NCI-H2227 treated with DMSO at 0.1 percent for 48 hours (cell line): ENCODE results near the gene ZC3H8.
"Not testable (repeated sequence)": the region's sequence is repeated elsewhere in the genome, so short reads cannot be mapped to it uniquely, and the experiment has no call there.

Experiments used
- DNase-seq: peaks from one replicate; lab custom pipeline; 2025; lab: John Stamatoyannopoulos, UW

ZC3H8 gene

GRCh38 chr2:112259509-112260294, 4.9 kb upstream of the ZC3H8 start:
- peak; percentile 81 for DNase-seq

- DNase-seq, result no peak
Measured at GRCh38 chr2:112257575-112257974, 2.7 kb upstream of the ZC3H8 start.

- no peak for DNase-seq
Measured at GRCh38 chr2:112256654-112257053, 1.8 kb upstream of the ZC3H8 start.

GRCh38 chr2:112255875-112256274, 1.0 kb upstream of the ZC3H8 start:
- no peak for DNase-seq

DNA sequence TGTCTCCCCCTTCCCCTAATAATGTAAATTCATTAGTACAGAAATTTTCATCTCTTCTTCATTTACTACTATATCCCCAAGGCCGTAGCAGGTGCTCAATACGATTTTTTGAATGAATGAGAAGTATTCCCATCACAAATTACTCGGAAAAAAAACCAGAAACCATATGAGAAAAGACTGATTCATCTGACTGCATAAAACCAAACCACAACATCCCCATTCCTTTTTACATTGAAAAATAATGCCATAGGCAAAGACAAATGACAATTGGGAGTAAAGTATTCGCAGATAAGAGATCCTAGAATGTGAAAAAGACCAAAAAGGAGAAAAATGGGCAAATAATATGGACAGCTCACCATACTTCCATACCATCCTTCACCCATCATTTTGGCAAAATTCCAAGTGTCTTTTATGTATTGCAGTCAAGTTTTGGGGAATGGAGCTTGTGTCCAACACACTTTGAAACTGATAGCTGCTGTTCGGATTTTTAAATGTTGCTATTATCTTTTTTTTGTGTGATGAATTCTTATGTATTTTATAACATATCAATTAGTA, 1.5 kb downstream of the ZC3H8 start:
- DNase-seq, result no peak

DNA sequence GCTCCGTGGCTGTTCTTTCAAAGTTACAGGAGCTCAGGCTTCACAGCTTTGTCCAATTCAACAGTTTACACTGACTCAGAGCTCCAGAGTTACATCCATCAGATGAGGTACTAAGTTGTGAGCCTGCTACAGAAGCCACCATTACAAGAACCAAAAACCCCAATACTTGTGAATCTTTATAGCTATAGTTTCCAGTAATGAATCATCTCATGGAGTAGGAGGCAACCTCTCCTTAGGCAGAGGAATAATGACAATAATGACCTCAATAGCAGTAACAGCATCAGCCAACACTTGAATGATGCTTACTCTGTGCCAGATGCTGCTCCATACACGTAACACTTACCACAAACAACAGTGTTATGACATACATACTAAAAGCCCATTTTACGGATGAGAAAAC, 3.6 kb downstream of the ZC3H8 start:
- DNase-seq, result no peak

- no peak for DNase-seq
Measured at GRCh38 chr2:112244854-112245253, 10.0 kb downstream of the ZC3H8 start.

DNA sequence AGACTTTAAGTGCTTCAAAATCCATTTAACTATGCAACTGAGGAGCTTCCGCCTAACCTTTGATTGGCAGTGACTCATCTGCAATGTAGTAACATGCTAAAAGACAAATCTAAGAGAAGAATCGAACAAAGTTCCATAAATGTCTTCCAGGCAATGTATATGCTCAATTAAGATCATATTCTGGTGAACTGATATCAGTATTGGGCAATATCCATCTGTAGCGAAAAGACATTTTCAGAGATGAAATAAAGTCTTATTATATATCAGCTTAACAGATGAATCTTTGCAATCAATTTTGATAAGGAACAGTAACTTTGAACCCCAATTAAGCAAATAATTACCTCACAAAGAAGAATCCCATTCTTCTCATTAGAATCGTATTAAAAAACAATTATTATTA, 11.6 kb downstream of the ZC3H8 start:
- no peak for DNase-seq

DNA sequence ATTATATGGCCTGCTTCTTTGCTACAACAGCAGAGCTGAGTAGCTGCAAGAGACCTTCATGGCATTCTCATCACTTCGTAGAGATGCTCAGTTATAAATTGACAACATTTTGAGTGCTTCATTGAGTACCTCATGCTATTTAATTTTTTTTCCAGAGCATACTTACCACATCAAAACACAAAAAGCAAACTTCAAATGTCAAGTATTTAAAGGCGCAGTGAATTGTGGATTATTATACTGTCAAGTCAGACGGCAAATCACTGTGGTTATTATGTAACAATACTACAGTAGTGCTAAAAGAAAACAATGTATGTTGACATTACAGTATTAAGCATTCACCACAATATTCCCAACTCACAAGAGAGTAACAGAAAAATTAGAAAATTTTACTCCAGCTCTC, 12.5 kb downstream of the ZC3H8 start:
- peak; percentile 24 for DNase-seq

DNA sequence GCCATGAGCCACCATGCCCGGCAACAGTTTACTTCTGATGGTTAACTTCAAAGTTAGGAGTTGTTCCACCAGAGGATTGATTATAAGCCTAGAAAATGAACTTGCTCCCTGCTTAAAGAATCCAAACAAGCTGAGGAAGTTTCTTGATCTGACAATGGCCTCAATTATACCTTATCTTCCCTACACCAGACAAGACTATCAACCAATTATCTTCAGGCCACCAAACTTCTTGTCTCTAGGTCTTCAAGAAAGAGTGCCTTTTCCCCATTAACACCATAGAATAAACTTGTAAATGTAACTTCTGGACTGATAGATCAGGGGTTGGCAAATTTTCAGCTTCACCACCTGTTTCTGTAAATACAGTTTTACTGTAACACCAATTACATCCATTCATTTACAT, 15.0 kb downstream of the ZC3H8 start:
- no peak for DNase-seq

DNA sequence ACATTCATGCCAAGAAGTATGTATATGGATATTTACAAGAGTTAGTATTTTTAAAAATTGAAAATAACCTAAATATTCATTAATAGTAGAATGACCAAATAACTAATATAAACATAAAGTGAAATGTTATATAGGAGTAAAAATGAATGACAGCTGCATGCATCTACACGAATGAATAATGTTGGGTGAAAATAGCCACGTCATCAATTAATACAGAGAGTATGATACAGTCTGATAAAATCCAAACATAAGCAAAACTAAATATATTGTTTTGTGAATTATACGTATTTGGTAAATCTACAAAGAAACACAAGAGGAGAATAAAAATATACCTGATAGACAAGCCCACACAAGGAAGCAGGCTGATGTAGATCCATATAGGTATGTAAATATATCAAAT, 24.5 kb downstream of the ZC3H8 start:
- no peak for DNase-seq

DNA sequence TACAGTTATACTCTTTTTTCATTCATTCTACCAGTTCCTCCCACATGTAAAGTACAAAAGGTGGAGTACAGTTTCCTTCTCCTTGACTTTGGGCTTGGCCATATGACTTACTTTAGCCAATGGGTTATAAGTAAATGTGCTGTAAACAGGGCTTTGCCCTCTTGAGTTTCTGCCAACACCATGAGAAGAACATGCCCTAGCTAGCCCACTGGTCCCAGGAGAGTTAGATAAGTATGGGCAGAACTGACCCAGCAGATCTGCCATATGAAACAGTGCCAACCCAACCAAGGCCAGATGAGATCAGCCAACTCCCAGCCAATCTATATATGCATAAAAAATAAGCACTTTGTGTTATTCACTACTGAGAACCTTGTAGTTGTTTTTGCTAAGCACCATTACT, 25.5 kb downstream of the ZC3H8 start:
- no peak for DNase-seq

GRCh38 chr2:112220831-112221230, 34.0 kb downstream of the ZC3H8 start:
- DNase-seq, result no peak

GRCh38 chr2:112220186-112220585, 34.7 kb downstream of the ZC3H8 start:
- no peak for DNase-seq

DNA sequence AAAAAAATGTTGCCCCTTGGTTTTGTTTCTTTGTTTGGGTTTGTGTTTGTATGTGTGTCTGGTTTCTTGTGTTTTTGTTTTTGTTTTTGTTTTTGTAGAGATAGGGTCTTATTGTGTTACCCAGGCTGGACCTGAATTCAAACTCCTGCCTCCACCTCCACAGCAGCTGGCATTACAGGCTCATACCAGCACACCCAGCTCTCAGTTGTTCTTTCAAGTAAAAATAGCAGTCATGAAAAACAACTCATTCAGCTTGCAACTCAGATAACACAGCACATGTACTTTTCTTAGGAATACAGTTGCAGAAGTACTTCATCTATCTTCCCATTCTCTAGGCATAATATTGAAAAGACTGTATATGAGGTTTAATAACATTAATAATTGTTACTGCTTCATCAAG, 37.0 kb downstream of the ZC3H8 start:
- DNase-seq, result no peak

- DNase-seq, result peak; percentile 46
Measured at GRCh38 chr2:112216167-112216566, 38.7 kb downstream of the ZC3H8 start.

- not testable (repeated sequence) for DNase-seq
Measured at GRCh38 chr2:112207905-112208304, 46.9 kb downstream of the ZC3H8 start.

GRCh38 chr2:112204411-112204810, 50.4 kb downstream of the ZC3H8 start:
- DNase-seq, result no peak

GRCh38 chr2:112201696-112202430, 53.0 kb downstream of the ZC3H8 start:
- no peak for DNase-seq

GRCh38 chr2:112199188-112199587, 55.7 kb downstream of the ZC3H8 start:
- no peak for DNase-seq

DNA sequence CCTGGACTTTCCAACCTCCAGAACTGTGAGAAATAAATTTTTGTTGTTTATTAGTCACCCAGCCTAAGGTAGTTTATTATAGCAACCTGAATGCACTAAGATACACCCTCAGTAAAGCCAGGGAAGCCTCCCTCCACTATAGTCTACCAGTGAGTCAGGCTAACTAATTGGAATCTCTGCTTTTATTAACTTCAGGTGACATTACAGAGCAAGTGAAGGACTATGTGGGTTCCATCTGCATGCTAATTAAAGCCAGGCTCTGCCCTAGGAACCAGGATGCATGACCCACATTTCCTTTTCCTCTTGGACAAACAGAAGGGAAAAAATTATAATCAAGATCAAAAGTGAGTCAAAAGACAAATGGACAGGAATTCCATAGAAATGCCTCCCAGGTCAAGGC, 56.1 kb downstream of the ZC3H8 start:
- DNase-seq, result no peak

DNA sequence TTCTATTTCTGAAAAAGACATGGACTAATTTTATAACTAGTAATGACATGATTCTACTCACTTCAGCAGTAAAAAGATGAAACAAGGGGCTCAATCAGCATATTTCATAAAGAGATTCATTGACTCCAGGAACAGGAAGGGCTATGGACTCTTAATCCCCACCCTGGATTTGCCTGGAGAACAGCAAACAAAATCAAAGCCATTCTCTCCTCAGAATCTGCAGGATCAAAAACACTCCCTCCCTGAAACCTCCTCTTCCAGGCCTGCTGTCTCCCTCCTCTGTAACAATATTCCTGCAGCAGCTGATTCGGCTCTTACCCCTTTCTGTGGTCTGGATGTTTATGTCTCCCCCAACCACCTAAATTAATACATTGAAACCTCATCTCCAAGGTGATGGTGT, 57.0 kb downstream of the ZC3H8 start:
- DNase-seq, result no peak

DNA sequence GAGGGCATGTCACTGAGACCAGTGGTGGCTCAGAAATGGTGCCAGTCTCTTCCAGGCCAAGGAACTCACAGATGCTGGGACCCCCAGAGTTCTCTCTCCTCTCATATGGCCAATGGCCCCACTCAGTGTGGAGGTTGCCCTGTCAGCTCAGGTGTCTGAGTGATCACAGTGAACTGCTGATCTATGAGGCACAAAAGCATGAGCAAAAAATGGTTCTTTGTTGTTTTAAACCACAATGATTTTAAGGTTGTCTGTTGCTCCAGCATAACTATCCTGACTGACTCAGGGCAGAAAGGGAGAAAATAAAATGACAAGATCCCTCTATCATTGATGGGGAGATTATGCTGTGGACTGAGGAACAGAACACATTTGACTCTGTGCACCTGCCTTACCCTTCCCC, 58.9 kb downstream of the ZC3H8 start:
- no peak for DNase-seq
